ENCODE data around the gene CLSTN1.

DNA sequence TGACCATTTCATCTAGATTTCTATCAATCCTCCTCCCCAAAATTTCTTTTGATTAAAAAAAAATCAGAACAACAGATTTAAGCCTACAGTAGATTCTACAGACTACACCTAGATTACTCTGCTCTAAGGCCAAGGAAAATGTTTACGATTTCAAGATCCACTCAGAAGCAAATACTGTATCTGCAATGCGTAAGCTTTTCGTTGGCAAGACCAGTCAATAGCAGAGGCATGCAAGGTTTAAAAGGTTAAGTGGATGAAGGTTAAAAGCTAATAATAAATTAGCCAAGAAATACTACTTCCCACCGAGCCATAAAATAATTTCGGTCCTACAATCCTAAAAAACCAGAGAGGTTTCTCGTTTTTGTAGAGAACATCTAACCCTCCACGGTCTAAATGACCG is 1.3 kb downstream of the CLSTN1 start:
- TF ChIP-seq TAF1 (IDR thresholded peaks at IDR 0.05; ENCODE audit: low read depth, low read length) = no peak
- TF ChIP-seq POLR2AphosphoS5 (IDR thresholded peaks at IDR 0.05; ENCODE audit: low read depth, low read length) = no peak
